ENCODE data around the gene PDE8A.
A peak's percentile ranks its signal among the peaks of the same experiment; 100 is the strongest.

DNA sequence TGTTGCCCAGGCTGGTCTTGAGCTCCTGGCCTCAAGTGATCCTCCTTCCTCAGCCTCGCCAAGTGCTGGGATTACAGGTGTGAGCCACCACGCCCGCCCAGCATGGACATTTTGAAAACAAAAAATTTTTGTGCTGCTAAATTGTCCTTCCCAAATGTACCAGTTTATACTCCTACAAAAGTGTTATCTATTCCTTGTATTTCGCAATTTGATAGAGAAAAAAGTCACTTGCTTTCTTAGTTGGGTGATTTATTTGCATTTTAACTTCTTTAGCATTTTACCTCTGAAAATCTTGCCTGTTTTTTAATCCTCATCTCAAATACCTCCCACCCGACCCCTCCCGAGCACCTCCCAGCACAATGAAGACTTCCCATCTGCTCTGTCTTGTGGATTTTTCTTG lies 46.8 kb downstream of the PDE8A start:
- TF ChIP-seq POLR2A (IDR thresholded peaks at IDR 0.05; ENCODE audit: low read depth, low read length) (no peak), SMC3 (IDR thresholded peaks at IDR 0.05; ENCODE audit: low read depth, low read length) (no peak), BHLHE40 (IDR thresholded peaks at IDR 0.05; ENCODE audit: low read depth, low read length) (no peak), CEBPB (IDR thresholded peaks at IDR 0.05; ENCODE audit: low read depth, low read length) (peak; percentile 75), MXI1 (IDR thresholded peaks at IDR 0.05; ENCODE audit: borderline replicate concordance, low read depth, low read length) (no peak), FOS (IDR thresholded peaks at IDR 0.05; ENCODE audit: low read depth, low read length) (no peak)
- TF ChIP-seq, protein P1, sequence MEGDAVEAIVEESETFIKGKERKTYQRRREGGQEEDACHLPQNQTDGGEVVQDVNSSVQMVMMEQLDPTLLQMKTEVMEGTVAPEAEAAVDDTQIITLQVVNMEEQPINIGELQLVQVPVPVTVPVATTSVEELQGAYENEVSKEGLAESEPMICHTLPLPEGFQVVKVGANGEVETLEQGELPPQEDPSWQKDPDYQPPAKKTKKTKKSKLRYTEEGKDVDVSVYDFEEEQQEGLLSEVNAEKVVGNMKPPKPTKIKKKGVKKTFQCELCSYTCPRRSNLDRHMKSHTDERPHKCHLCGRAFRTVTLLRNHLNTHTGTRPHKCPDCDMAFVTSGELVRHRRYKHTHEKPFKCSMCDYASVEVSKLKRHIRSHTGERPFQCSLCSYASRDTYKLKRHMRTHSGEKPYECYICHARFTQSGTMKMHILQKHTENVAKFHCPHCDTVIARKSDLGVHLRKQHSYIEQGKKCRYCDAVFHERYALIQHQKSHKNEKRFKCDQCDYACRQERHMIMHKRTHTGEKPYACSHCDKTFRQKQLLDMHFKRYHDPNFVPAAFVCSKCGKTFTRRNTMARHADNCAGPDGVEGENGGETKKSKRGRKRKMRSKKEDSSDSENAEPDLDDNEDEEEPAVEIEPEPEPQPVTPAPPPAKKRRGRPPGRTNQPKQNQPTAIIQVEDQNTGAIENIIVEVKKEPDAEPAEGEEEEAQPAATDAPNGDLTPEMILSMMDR (conservative IDR thresholded peaks at IDR 0.05; ENCODE audit: low read depth, low read length): no peak
- TF ChIP-seq, protein P2, sequence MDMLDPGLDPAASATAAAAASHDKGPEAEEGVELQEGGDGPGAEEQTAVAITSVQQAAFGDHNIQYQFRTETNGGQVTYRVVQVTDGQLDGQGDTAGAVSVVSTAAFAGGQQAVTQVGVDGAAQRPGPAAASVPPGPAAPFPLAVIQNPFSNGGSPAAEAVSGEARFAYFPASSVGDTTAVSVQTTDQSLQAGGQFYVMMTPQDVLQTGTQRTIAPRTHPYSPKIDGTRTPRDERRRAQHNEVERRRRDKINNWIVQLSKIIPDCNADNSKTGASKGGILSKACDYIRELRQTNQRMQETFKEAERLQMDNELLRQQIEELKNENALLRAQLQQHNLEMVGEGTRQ (IDR thresholded peaks at IDR 0.05; ENCODE audit: low read depth, low read length): no peak
- TF ChIP-seq, protein P3, sequence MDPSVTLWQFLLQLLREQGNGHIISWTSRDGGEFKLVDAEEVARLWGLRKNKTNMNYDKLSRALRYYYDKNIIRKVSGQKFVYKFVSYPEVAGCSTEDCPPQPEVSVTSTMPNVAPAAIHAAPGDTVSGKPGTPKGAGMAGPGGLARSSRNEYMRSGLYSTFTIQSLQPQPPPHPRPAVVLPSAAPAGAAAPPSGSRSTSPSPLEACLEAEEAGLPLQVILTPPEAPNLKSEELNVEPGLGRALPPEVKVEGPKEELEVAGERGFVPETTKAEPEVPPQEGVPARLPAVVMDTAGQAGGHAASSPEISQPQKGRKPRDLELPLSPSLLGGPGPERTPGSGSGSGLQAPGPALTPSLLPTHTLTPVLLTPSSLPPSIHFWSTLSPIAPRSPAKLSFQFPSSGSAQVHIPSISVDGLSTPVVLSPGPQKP (IDR thresholded peaks at IDR 0.05; ENCODE audit: borderline replicate concordance, low read depth, low read length): no peak
